PFSK-1 (cell line): ENCODE measurements around the gene SLC22A14.

Experiments
- POLR2AphosphoS5 ChIP-seq: IDR thresholded peaks from 2 replicates; pipeline ENCODE4 v1.6.1; 2012; ENCODE audit warnings: low read depth, mild to moderate bottlenecking, control low read depth, low read length, moderate library complexity
- REST ChIP-seq, 2 experiments: IDR thresholded peaks; 2 replicates each; pipeline versions ENCODE4 v1.6.1 to v1.8.0; 2011 to 2012; ENCODE audit warnings: low read depth in 2 of 2, low read length in 2 of 2, control low read depth in 1 of 2, inconsistent platforms in 1 of 2, mild to moderate bottlenecking in 1 of 2, moderate library complexity in 1 of 2; ENCODE audit not compliant: insufficient read depth in 1 of 2
- SIN3A ChIP-seq: IDR thresholded peaks from 2 replicates; pipeline ENCODE4 v1.6.1; 2012; ENCODE audit warnings: mild to moderate bottlenecking, low read length, moderate library complexity, borderline replicate concordance; ENCODE audit not compliant: insufficient read depth
- TAF1 ChIP-seq: IDR thresholded peaks from 2 replicates; pipeline ENCODE4 v1.6.1; 2012; ENCODE audit warnings: low read length, control low read depth, borderline replicate concordance; ENCODE audit not compliant: insufficient read depth

DNA sequence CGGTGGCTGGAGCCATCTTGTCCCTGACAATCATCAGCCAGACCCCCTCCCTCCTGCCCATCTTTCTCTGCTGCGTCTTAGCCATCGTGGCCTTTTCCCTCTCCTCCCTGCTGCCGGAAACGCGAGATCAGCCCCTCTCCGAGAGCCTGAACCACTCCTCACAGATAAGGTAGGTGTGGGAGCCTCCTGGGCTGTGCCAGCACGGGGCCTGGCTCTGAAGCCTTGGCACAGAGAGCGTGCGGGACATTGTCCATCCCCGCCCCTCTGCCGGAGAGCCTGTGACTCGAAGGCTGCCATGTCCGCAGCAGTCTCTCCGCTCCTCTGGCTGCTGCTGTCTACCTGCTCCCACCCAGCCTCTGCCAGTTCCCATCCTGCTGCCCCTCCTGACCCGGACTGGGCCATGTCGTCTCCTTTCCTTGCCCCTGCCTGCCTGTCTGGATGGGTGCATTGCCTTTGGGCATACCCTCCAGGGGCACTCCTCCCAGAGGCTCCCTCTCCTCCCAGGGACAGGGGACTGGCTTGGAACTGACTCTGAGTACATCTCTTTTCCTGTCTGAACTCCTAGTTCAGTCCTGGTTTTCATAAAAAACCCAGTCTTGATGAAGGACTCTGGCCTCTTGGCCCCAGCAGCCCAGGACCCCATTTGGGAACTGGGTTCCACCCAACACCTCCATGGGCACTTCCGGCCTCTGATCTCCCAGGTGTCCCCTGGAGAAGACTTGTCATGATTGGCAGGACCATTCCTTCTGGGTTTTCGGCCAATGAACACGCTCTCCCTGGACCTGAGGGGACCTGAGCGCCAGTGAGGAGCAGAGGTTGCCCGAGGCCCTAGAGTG is 34.5 kb downstream of the SLC22A14 start:
- TF ChIP-seq POLR2AphosphoS5, result no peak
- TF ChIP-seq SIN3A, result no peak
- TF ChIP-seq TAF1, result no peak
- TF ChIP-seq REST (IDR thresholded peaks at IDR 0.05; ENCODE audit: insufficient read depth in 1 of 2, low read depth in 2 of 2, low read length in 2 of 2), result no peak
